ENCODE measurements around the gene SNTG2. TPM values are rescaled to one million over a fixed set of nuclear protein-coding genes. Genes with fewer than 3 reads are reported as not detected.
A peak's percentile ranks its signal among the peaks of the same experiment; 100 is the strongest.
"Not testable (repeated sequence)": the region's sequence is repeated elsewhere in the genome, so short reads cannot be mapped to it uniquely, and the experiment has no call there.

The SNTG2 gene
- total RNA-seq, 1 donor from 2014 or later, result not detected

DNA sequence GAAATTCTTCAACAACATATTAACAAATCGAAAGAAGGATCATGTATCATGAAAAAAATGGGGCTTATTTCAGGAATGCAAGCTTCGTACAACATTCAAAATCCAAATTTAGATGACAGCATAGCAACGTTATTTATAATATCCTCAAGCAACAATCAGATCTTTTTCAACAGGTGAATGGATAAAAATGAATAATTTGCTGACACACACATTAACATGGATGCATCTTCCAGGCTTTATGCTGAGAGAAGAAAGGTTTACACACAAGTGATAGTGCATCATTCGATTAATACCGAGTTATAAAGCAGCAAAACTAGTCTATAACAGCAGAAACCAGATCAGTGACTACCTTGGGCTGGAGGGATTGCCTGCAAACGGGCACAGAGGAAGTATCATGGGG lies 253.1 kb downstream of the SNTG2 start:
- H3K27me3 Mint-ChIP-seq, result no peaks in the 10 kb centered on the region
- H3K4me3 Mint-ChIP-seq, result no peak overlapping the region
- no peaks in the 10 kb centered on the region for H3K4me1 Mint-ChIP-seq
- no peak for DNase-seq
- no peaks in the 10 kb centered on the region for H3K36me3 Mint-ChIP-seq (ENCODE audit: low read depth)
- intact Hi-C loops (cut with micrococcal nuclease), result no loop called here
- H3K27ac Mint-ChIP-seq, result no peak overlapping the region
- H3K9me3 Mint-ChIP-seq, result no peaks in the 10 kb centered on the region

DNA sequence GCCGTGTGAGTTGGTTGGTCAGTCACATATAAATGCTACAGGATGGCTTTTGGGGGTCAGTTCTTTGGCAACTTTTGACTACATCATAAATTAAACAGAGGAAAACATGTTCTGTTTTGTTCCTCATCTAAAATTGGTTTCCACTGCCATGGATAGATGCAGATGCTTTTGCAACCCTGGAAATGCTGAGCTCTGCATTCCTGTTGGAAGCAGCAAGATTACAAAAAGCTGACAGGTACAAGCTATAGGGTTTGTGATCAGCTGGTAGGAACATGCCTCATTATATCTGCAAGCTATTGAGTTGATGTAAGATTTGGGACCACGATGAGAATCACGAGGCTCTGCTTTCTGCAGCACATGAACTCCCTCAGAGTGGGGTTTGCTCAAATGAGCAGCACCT lies 255.2 kb downstream of the SNTG2 start:
- H3K36me3 Mint-ChIP-seq (ENCODE audit: low read depth), result no peaks in the 10 kb centered on the region
- H3K27ac Mint-ChIP-seq, result no peak overlapping the region
- H3K27me3 Mint-ChIP-seq, result no peaks in the 10 kb centered on the region
- H3K4me3 Mint-ChIP-seq, result no peak overlapping the region
- intact Hi-C loops (cut with micrococcal nuclease), result no loop called here
- DNase-seq, result no peak
- no peaks in the 10 kb centered on the region for H3K9me3 Mint-ChIP-seq
- no peaks in the 10 kb centered on the region for H3K4me1 Mint-ChIP-seq

DNA sequence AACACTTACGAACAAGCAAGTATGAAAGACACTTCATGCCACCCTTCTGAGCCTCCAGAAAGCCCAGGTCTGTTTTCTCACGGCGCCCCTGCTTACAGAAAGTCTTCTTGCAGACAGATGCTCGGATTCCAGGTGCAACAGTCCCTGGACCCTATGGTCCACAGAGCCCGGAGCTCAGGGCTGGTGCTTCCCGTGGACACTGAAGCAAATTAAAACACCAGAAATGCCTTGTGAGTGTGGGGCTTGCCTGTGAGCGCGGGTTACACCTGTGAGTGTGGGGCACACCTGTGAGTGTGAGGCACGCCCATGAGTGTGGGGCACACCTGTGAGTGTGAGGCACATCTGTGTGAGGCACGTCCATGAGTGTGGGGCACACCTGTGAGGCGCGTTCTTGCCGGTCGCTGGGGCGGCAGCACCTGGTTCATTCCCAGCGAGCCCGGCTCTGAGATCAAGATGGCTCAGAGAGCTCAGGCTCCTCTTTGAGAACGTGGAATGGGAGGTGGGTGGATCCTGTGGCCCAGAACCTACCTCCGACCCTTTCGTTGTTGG lies 257.4 kb downstream of the SNTG2 start:
- H3K9me3 Mint-ChIP-seq, result peaks cover 5% of the 10 kb centered on the region
- no peak for DNase-seq
- H3K4me3 Mint-ChIP-seq, result no peak overlapping the region
- intact Hi-C loops (cut with micrococcal nuclease), result no loop called here
- no peaks in the 10 kb centered on the region for H3K4me1 Mint-ChIP-seq
- no peak overlapping the region for H3K27ac Mint-ChIP-seq
- no peaks in the 10 kb centered on the region for H3K27me3 Mint-ChIP-seq
- no peaks in the 10 kb centered on the region for H3K36me3 Mint-ChIP-seq (ENCODE audit: low read depth)

DNA sequence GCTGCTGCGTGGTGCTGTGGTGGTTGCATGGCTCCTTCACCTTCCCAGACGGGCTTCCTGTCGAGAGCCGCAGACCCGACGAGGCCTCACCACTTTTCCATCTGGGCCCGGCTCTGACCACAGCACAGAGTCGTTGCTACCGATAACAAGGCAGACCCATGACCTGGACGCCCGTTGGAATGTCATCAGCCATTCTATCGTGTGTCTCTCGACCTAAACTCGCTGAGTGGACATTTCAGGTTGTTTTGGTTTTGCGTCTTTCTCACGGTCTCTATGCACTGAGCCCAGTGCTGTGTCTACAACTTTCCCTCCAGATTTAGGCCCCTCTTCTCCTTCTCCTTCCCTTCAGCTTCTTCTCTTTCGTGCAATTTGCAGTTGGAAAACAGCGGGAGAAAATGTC lies 257.9 kb downstream of the SNTG2 start:
- Mint-ChIP-seq H3K27ac (no peak overlapping the region), H3K36me3 (ENCODE audit: low read depth) (no peaks in the 10 kb centered on the region), H3K27me3 (no peaks in the 10 kb centered on the region), H3K4me3 (no peak overlapping the region), H3K9me3 (peaks cover 5% of the 10 kb centered on the region), H3K4me1 (no peaks in the 10 kb centered on the region)
- DNase-seq, result no peak
- intact Hi-C loops (cut with micrococcal nuclease), result no loop called here

DNA sequence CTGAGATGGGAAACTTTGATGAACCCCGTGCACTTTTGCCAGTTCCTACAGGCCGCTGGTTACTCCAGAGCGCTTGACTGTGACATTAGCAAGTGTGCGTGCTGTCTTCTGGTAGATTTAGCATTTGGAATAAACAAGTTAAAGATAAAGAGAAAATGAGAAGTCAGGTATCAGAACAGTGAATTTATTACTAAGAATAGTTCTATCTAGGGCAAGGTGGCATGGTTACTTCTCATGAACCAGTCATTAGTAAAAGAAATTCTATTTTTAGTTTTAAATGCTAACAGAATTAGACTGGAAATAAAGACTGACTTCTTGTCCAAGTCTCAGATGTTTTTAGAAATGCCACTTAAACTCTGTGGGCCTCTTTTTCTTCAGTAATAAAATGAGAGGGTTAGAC lies 258.6 kb downstream of the SNTG2 start:
- Mint-ChIP-seq H3K27ac (no peak overlapping the region), H3K4me3 (no peak overlapping the region), H3K36me3 (ENCODE audit: low read depth) (no peaks in the 10 kb centered on the region), H3K27me3 (no peaks in the 10 kb centered on the region), H3K9me3 (peaks cover 5% of the 10 kb centered on the region), H3K4me1 (no peaks in the 10 kb centered on the region)
- intact Hi-C loops (cut with micrococcal nuclease), result no loop called here
- no peak for DNase-seq

DNA sequence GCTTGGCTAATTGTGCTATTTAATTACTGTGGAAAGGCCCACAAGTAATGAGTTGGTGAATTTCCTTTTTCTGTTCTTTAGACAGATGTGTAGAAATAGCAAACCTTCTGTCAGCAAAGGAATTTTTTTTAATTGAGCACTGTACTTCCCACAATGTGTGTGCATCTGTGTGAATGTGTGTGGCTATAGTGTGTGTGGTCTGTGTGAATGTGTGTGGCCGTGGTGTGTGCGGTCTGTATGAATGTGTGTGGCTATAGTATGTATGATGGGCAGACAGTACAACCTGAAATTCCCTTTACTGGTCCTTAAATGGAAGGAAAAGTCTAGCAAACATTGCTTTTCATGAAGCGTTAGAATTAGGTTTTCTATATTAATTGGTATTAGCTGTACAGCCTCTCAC lies 259.1 kb downstream of the SNTG2 start:
- H3K4me1 Mint-ChIP-seq, result no peaks in the 10 kb centered on the region
- no peak overlapping the region for H3K27ac Mint-ChIP-seq
- no peaks in the 10 kb centered on the region for H3K36me3 Mint-ChIP-seq (ENCODE audit: low read depth)
- H3K27me3 Mint-ChIP-seq, result no peaks in the 10 kb centered on the region
- DNase-seq, result no peak
- H3K4me3 Mint-ChIP-seq, result no peak overlapping the region
- intact Hi-C loops (cut with micrococcal nuclease), result no loop called here
- H3K9me3 Mint-ChIP-seq, result peaks cover 5% of the 10 kb centered on the region

DNA sequence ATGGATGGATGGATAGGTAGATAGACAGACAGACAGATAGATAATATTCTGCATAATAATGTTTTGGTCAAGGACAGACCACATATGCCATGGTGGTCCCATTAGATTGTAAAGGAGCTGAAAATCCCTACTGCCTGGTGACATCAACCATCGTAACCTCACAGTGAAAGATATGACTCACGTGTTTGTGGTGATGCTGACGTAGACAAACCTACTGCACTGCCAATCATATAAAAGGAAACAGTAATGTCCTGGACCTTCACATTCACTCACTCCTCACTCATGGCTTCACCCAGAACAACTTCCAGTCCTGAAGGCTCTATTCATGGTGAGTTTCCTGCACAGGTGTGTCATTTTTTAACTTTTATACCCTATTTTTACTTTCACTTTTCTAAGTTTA lies 259.7 kb downstream of the SNTG2 start:
- Mint-ChIP-seq H3K9me3 (peaks cover 5% of the 10 kb centered on the region), H3K4me3 (no peak overlapping the region), H3K36me3 (ENCODE audit: low read depth) (no peaks in the 10 kb centered on the region), H3K27ac (no peak overlapping the region), H3K27me3 (no peaks in the 10 kb centered on the region), H3K4me1 (no peaks in the 10 kb centered on the region)
- DNase-seq, result no peak
- intact Hi-C loops (cut with micrococcal nuclease), result no loop called here

DNA sequence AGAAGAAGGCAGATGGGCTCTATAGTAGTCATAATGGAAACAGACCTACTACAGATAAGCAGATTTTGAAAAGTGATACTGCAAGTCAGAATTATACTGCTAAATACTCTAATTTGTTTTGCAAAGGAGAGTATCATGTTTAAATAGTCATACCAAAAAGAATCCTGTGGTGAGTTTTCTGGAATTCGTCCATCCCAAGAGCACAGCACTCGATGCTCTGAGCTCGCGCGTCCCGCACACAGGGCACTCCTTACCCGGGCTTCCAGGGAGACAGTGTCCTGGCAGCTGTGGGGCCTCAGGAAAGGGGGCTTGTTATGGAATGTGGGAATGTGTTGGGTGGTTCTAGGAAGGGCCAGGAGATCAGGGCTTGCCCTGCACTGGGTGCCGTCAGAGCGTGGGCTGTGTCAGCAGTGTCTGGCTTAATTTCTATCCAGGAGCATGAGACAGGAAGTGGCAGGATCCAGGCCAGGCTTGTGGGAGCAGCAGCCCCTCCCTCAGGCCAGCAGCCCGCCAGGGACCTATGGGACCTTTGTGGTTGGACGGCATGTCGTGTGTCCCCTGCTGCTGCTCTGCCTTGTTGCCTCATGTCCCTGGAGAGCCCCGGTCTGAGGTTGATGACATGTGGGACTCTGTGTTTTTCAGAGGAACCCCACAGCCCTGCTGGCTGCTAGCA lies 269.4 kb downstream of the SNTG2 start:
- Mint-ChIP-seq H3K27me3 (no peaks in the 10 kb centered on the region), H3K4me3 (no peak overlapping the region), H3K9me3 (no peaks in the 10 kb centered on the region), H3K36me3 (ENCODE audit: low read depth) (no peaks in the 10 kb centered on the region), H3K27ac (no peak overlapping the region), H3K4me1 (no peaks in the 10 kb centered on the region)
- peak; percentile 34 for DNase-seq
- intact Hi-C loops (cut with micrococcal nuclease), result no loop called here

DNA sequence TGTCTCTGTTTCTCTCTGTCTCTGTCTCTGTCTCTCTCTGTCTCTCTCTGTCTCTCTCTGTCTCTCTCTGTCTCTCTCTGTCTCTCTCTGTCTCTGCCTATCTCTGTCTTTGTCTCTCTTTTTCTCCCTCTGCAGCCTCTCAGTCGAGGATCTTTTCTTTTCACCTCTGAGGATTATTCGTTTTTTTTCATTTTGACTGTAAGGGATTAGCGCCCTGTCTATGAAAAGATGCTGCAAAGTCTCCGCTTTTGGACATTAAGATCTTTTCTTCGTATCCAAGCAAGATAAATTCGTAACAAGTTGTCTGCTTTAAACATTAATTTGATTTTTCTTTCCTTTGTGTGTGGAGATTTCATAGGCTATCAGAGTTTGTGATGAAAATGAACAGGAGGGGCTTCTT lies 271.4 kb downstream of the SNTG2 start:
- intact Hi-C loops (cut with micrococcal nuclease), result no loop called here
- H3K4me3 Mint-ChIP-seq, result no peak overlapping the region

DNA sequence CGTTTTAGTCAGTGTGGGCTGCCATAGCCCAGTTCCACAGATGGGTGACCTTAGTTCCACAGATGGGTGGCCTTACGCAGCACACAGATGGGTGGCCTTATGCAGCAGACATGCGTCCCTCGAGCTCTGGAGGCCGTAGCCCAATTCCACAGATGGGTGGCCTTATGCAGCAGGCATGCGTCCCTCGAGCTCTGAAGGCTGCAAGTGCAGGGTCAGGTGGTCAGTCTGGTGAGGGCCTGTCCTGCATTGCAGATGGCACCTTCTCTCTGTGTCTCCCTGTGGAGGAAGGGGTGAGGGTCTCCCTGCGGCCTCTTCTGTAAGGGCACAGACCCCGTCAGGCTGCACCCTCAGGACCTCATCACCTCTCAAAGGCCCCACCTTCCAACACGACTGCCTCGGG lies 273.1 kb downstream of the SNTG2 start:
- H3K4me3 Mint-ChIP-seq, result no peak overlapping the region
- no peaks in the 10 kb centered on the region for H3K4me1 Mint-ChIP-seq
- DNase-seq, result peak; percentile 48
- H3K9me3 Mint-ChIP-seq, result no peaks in the 10 kb centered on the region
- H3K36me3 Mint-ChIP-seq (ENCODE audit: low read depth), result no peaks in the 10 kb centered on the region
- H3K27ac Mint-ChIP-seq, result no peak overlapping the region
- intact Hi-C loops (cut with micrococcal nuclease), result no loop called here
- H3K27me3 Mint-ChIP-seq, result no peaks in the 10 kb centered on the region

More for the DNA sequence above, 271.4 kb downstream of the SNTG2 start:
- no peaks in the 10 kb centered on the region for H3K27me3 Mint-ChIP-seq
- no peak overlapping the region for H3K27ac Mint-ChIP-seq
- no peak for DNase-seq
- no peaks in the 10 kb centered on the region for H3K36me3 Mint-ChIP-seq (ENCODE audit: low read depth)
- no peaks in the 10 kb centered on the region for H3K9me3 Mint-ChIP-seq
- no peaks in the 10 kb centered on the region for H3K4me1 Mint-ChIP-seq

DNA sequence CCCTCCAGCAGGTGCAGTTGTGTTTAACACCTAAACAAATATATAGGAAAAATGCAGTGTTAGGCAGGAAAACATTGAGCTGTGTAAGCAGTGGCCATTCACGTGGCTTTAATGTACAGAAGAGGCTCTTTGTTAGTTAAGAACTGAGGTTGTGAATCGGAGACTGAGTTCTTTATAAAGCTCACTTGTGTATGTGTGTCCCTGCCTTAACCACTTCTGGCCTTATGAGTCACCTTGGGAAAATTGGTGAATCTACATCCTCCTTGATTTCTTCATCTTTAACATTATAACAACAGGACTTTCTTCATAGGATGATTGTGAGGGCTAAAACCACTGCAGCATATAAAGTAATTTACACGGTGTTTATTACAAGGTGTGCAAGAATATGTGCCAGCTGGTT lies 274.3 kb downstream of the SNTG2 start:
- no peak for DNase-seq
- Mint-ChIP-seq H3K27me3 (no peaks in the 10 kb centered on the region), H3K4me3 (no peak overlapping the region), H3K36me3 (ENCODE audit: low read depth) (no peaks in the 10 kb centered on the region), H3K4me1 (no peaks in the 10 kb centered on the region), H3K9me3 (no peaks in the 10 kb centered on the region), H3K27ac (no peak overlapping the region)
- intact Hi-C loops (cut with micrococcal nuclease), result no loop called here

DNA sequence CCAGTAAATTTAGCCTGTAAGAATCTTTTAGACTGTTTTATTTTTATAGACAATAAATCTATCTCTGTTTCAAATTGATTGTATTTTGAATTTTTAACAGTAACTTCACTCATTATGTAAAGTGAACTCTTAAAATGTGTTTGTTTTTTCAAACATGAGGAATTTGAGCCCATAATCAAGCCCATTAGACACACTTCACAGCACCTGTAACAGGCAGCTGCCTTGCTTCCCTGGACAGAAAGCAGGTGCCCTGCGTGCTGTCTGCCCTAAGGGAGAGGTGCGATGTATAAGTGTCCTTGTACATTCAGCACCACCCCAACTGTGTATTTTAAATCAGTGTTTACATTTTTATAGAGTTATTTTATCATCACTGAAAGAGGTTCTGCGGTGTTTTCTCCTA lies 276.1 kb downstream of the SNTG2 start:
- no peak for DNase-seq
- no peaks in the 10 kb centered on the region for H3K4me1 Mint-ChIP-seq
- H3K27me3 Mint-ChIP-seq, result no peaks in the 10 kb centered on the region
- no peaks in the 10 kb centered on the region for H3K9me3 Mint-ChIP-seq
- no peaks in the 10 kb centered on the region for H3K36me3 Mint-ChIP-seq (ENCODE audit: low read depth)
- no peak overlapping the region for H3K4me3 Mint-ChIP-seq
- intact Hi-C loops (cut with micrococcal nuclease), result no loop called here
- H3K27ac Mint-ChIP-seq, result no peak overlapping the region

DNA sequence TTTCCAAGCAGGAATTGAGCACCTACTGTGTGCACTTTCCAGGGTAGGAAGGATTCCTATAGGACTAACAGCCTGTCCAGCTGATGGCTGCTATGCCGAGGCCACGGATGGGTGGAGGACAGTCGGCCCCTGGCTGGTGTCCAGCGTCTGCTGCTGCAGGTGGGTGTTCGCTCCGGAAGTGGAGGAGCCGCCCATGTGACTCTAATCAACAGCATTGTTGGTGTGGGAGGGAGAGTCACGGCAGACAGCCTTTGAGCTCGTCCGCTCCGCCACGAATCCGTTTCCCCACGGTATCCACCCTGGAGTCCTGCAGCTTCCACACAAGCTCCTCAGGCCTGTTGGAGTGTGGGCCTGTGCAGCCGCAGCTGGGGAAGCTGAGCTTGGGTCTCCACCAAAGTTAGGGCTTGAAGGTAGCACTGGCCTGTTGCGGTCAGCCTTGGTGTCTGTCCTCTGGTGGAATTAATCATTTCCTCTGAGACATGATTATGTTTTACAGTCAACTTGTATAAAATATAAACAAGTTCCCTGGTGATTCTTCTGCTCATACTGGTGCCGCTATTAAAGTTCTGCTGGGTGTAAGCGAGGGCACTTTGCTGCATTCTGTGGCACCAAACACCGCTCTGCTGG lies 276.7 kb downstream of the SNTG2 start:
- intact Hi-C loops (cut with micrococcal nuclease), result no loop called here
- DNase-seq, result no peak
- H3K4me3 Mint-ChIP-seq, result no peak overlapping the region
- H3K27ac Mint-ChIP-seq, result no peak overlapping the region
- H3K4me1 Mint-ChIP-seq, result no peaks in the 10 kb centered on the region
- no peaks in the 10 kb centered on the region for H3K36me3 Mint-ChIP-seq (ENCODE audit: low read depth)
- no peaks in the 10 kb centered on the region for H3K9me3 Mint-ChIP-seq
- no peaks in the 10 kb centered on the region for H3K27me3 Mint-ChIP-seq

DNA sequence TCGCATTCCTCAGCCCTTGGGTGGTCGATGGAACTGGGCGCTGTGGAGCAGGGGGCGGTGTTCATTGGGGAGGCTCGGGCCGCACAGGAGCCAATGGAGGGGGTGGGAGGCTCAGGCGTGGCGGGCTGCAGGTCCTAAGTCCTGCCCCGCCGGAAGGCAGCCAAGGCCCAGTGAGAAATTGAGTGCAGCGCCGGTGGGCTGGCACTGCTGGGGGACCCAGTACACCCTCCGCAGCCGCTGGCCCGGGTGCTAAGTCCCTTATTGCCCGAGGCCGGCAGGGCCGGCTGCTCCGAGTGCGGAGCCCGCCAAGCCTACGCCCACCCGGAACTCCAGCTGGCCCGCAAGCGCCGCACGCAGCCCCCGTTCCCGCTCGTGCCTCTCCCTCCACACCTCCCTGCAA lies 278.9 kb downstream of the SNTG2 start:
- H3K4me3 Mint-ChIP-seq; H3K36me3 Mint-ChIP-seq (ENCODE audit: low read depth); H3K27me3 Mint-ChIP-seq; H3K27ac Mint-ChIP-seq; intact Hi-C loops (cut with micrococcal nuclease); H3K4me1 Mint-ChIP-seq; DNase-seq; H3K9me3 Mint-ChIP-seq: not testable (repeated sequence)
